Inflammatory macrophage treated with lipopolysaccharide for 1 hour (primary cell): ENCODE measurements around the gene PPP1R27.
A peak's percentile ranks its signal among the peaks of the same experiment; 100 is the strongest.

Experiments
- DNase-seq, 2 donors: peaks; one replicate each; pipeline ENCODE4 v3.0.0-alpha.2; 2020 to 2022

The PPP1R27 gene, protein sequence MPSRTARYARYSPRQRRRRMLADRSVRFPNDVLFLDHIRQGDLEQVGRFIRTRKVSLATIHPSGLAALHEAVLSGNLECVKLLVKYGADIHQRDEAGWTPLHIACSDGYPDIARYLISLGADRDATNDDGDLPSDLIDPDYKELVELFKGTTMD

GRCh38 chr17:81834831-81835267 is at the start of gene PPP1R27:
Gene PPP1R27, minus strand, starts transcription at chr17:81835050. Its CDS starts 97 bp downstream, at chr17:81834953.
- no peak for DNase-seq

DNA sequence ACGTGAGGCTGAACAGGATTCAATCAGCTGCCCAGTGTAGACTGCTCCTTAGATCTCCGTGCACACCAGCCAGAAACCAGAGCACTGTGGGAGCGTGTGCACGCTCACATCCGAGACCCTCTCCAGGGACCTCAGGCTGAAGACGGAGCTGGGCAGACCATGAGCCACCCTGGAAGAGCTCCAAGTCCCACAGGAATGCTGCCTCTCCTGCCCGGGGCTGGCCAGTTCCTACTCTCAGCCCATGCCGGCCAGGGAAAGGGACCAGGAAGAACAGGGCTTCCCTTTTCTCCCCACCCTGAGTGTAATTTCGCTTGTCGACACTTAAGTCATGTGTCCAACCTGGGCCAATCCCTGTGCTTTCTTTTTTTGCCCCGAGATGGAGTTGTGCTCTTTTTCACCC is 49.7 kb upstream of the PPP1R27 start:
- DNase-seq = no peak

DNA sequence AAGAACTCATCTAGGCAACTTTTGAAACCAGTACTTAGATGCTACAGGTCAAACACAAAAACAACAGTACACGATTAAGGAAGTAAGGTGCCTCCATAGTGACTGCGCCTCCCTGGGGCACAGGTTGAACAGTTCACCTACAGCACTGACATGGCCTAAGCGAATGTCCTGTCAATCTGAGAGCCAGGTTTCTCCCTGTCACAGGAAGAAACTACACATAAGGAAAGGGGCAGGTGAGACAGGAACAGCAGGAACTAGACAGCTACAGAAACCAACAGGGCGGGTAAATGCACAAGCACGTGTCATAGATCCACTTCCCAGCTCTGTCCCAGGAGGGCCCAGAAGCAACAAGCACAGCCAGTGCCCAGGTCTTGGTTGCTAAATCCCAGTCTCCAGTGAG is 44.3 kb upstream of the PPP1R27 start:
- no peak for DNase-seq

GRCh38 chr17:81878294-81878693 is 43.4 kb upstream of the PPP1R27 start:
- no peak for DNase-seq

DNA sequence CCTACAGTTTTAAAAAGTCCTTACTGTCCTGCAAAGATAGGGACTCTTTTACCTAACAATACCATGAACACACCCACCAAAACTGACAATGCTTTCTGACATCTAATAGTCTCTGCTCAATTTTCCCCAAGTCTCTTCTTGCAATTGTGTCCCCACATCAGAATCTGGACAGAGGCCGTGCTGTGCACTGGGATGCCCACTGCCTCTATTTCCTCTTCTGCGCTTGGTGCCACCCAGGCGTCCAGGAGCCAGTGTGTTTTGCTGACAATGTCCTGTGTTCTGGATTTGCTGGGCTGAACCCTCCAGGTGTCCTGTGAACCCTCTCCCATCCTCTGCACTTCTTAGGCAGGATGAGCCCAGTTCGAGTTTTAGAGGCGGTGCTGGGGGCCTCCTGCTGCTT is 42.7 kb upstream of the PPP1R27 start:
- no peak for DNase-seq

DNA sequence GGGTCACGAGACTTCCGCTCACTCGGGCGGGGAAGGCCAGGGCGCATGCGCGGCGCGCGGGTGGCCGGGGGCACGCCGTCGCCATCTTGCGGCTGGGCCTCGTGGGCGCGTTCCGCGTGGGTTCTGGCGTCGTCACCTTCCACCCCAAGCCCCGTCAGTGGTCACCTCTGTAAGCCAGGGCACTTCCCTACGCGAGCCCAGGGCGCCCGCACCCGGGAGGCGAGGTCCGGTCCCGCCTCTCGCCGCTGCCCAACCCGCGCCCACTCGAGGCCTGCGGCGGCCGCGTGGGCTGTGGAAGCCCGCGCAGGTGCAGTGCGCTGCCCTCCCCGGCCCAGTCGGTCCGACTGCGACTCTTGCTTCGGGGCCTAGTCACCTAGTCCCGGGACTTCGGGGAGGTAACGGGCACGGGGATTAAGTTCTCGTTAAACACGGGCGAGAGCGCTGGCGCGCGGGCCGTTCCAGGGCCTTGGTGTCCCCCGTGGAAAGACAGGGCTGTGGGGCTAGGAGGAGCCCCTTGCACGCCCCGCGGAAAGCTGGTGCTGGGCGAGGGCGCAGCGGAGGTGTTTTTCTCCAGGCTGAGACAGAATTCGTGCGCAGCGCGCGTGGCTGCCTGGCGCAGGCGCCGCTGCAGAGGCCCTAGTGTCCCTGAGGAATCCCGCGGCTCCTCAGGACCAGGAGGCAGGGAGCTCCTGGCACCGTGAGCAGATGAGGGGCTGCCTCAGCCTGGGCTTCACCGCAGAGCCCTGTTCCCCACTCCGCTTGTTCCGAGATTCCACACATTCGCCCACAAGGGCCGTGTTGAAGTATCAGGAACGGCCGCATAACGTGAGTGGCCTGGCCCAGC is 36.8 kb upstream of the PPP1R27 start:
- DNase-seq = peak; percentile 90 to 97

DNA sequence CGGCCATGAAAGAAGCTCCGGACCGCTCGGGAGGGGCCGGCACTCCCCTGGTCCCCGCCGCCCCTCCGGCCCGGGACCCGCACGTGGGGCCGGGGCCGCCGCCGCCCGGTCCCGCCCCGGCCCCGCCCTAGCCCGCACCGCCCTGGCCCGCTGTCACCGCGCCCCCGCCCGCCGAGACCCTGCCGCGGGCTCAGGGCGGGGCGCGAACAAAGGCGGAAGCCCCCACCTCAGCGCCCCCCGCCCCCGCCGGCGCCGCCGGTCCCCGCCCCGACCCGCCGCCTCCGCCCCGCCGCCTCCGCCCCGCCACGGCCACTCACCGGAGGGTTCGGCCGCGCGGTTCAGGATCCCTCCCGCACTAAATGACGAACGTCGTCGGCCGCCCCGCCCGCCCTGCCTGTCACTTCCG is 36.1 kb upstream of the PPP1R27 start, which contains the start of gene ARHGDIA:
ARHGDIA (minus strand) TSS at position 357 of the 406 bp plus-strand sequence. CDS start 1,407 bp downstream, outside the sequence.
- DNase-seq = no peak

- DNase-seq = peak; percentile 34 to 53
Measured at GRCh38 chr17:81870131-81870980, 35.5 kb upstream of the PPP1R27 start.

DNA sequence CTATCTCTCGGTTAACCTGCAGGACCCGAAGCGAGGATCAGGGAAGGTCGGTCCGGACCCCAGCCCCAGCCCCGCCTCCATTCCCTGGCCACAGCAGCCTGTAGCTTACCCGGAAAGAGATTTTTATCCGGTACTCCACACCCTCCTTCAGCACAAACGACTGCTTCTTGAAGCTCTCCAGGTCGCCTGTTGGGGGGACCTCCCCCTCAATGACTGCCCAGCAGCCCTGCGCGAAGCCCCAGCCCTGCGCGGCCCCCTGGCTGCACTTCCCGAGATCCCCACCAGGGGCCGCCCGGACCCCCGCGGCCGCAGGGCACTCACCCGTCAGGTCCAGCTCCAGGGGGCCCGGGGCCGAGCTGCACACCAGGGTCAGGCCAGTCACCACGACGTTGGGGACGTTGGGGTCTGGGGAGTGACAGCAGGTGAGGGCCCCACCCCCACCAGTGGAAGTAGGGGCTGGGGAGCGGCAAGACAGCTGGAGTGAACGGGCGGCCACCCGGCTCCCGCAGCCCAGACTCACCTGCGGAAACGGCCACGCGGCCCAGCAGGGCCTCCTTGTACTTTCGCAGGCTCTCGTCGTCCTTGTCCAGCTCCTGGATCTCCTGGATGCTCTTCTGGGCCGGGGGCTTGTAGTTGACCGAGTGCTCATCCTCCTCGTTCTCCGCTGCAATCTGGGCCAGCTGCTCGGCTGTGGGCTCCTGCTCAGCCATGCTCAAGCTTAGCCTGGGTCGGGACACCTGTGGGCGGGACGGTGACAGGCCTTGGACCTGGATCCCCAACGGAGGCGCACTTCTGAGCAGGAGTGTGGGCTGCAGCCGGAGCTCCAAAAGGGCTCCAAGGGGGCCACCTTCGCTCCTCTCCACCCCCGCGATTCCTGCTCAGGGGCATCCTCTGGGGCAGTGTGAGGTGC is 34.6 kb upstream of the PPP1R27 start:
- DNase-seq = no peak

DNA sequence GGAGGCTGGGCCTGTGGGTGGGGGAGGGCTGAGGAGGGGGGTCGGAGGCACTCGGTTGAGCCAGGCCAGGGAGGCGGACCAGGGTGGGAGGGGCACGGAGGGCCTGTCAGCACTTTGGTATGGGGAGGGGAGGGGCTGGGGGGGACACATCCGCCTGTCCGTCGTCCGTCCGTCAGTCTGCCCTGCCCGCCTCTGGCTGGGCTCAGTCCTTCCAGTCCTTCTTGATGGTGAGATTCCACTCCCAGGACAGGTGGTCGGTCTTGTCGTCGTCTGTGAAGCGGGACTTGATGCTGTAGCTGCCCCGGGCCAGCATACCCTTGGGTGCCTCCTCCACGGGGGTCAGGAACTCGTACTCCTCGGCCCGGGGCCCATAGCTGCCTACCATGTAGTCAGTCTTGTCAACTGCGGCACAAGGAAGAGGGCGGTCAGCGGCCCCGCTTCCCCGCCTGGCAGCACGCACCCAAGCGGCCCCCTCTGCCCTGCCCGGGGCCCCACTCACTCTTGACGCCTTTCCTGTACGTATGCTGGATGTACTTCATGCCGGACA is 33.9 kb upstream of the PPP1R27 start:
- DNase-seq = no peak

DNA sequence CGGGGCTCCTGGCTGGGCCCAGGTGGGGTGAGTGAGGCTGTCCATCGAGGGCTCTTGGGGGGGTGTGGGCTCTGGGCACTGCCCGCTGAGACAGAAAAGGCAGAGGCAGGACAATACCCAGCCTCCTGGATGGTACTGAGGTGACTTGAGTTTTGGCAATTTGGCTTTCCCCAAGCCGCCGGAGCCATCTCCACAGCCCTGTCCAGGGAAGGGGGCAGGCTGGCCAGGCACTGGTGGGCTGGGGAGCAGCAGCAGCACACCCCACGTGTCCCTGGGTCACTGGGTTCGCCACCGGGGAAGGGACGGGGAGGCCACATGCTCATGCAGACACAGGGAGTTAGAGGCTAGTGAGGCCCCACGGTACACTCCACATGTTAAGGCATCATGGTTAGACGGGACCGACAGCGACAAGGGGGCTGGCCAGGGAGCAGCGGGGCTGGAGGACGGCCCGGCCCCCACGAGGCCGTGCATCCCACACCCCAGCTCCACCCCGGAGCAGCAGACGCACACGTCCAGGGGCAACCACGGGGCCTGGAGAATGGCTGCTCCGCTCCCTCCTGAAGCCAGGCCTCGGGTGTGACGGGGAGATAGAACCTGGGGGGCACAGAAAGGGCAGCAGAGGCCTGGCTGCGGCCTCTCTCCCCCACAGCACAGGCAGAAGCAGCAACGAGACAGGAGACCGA is 33.3 kb upstream of the PPP1R27 start:
- no peak for DNase-seq

GRCh38 chr17:81867170-81867990 is 32.5 kb upstream of the PPP1R27 start:
- no peak for DNase-seq

DNA sequence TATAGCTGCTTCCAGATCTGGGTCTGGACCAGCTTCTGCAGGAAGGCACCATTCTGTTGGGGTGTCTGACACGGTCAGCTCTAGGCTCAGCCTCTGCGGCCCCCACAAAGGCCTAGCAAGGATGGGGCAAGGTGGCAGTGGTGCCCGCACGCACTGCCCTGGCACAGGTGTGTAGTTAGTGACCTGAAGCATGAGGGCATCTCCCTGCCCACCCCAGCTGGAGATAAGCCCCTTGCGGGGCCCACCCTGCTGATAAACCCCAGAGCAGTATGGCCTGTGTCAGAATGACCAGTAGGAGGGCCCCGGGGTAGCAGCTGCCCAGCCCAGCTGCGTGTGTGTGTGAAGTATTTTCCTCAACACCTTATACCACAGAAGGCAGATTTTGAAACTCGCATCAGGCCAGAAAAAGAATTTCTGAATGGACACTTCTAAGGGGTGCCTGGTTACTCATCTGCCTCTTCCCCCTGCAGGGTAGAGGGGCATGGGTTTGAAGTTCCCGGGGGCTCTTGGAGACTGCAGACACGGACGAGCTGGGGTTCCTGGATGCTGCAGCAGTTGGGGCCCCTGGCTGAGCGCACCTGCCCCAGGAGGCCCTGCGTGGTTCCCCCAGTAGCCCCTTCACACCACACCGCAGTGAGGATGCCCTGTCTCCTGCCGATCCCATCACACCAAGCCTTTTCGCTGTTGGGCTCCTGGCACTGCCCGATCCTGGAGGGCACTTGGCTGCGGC is 31.8 kb upstream of the PPP1R27 start:
- no peak for DNase-seq

- DNase-seq = no peak
Measured at GRCh38 chr17:81865733-81866439, 31.0 kb upstream of the PPP1R27 start.

- DNase-seq = no peak
Measured at GRCh38 chr17:81865358-81865732, 30.5 kb upstream of the PPP1R27 start.

- no peak for DNase-seq
Measured at GRCh38 chr17:81863833-81864768, 29.3 kb upstream of the PPP1R27 start.

DNA sequence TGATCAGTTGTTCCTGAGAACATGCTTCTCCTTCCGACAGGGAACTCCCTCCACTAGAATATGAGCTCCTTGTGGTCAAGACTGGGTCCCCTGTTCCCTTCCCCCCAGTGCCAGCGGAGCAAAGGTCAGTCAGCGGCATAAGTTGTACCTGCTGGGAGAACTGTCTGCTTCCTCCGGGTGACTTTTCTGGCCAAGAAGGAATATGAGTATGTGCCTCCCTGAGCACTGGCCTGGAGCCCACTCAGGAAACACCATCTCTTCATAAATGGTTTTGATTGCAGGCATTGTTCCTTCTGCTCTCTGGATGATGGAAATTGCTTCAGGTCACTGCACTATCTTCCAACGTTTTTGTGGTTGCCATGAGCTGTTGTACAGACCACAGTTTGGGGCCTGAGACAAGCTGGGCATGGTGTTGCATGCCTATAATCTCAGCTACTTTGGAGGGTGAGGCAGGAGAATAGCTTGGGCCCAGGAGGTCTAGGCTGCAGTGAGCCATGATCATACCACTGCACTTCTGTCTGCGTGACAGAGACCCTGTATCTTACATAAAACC is 28.3 kb upstream of the PPP1R27 start:
- DNase-seq = no peak
